B cell (primary cell): Measurements from ENCODE around the gene LAMC3. TPM values are rescaled to one million over a fixed set of nuclear protein-coding genes. Genes with fewer than 3 reads are reported as not detected.

Source experiments
- ATAC-seq: fragments of 200-7000 bp; cut with Tn5 transposase; one replicate; pipeline ENCODE4 v1.10.0; 2021; ENCODE audit warnings: low read depth, mild to moderate bottlenecking, moderate number of reproducible peaks, moderate library complexity
- CTCF ChIA-PET: fragments of 350-600 bp; sonication (Branson Sonifier 250); formaldehyde crosslinking; loops from one replicate; lab custom pipeline; 2021; ENCODE audit warnings: antibody characterized with exemption, inconsistent platforms; lab: Charles Lee
- POLR2A ChIA-PET: fragments of 350-600 bp; sonication (Branson Sonifier 250); formaldehyde crosslinking; loops from one replicate; lab custom pipeline; 2021; ENCODE audit warnings: antibody characterized with exemption; lab: Charles Lee
- DNase-seq: peaks from one replicate; pipeline ENCODE4 v3.0.0; 2013
- H2AFZ ChIP-seq: 2 replicates; pipeline ENCODE4 v1.6.1; 2012; ENCODE audit warnings: mild to moderate bottlenecking, low read depth, low read length; ENCODE audit not compliant: insufficient read depth, poor library complexity, severe bottlenecking
- H3K27ac ChIP-seq, 2 donors: 1 replicate in 1 of 2; 2 replicates in 1 of 2; pipeline ENCODE4 v1.5.1; 2012 to 2013; ENCODE audit warnings: low read length in 2 of 2, mild to moderate bottlenecking in 2 of 2, moderate library complexity in 1 of 2
- H3K27me3 ChIP-seq, 4 experiments: fragments of 200-600 bp in 1 of 4; sonication (generic) in 1 of 4; replicated peaks in 1 of 4; 1 replicate in 2 of 4; 2 replicates in 2 of 4; pipeline versions ENCODE4 v1.6.1 to v1.7.0; 2013 to 2016; ENCODE audit warnings: low read length in 3 of 4, mild to moderate bottlenecking in 2 of 4, mixed read lengths in 1 of 4, moderate library complexity in 1 of 4; ENCODE audit not compliant: insufficient read depth in 4 of 4, control insufficient read depth in 3 of 4; ENCODE audit errors: control extremely low read depth in 1 of 4
- H3K36me3 ChIP-seq, 2 experiments: replicated peaks in 1 of 2; 1 replicate in 1 of 2; 2 replicates in 1 of 2; pipeline versions ENCODE4 v1.6.1 to v1.7.1; 2013; ENCODE audit warnings: low read length in 1 of 2; ENCODE audit not compliant: insufficient read depth in 2 of 2, control insufficient read depth in 1 of 2; ENCODE audit errors: control extremely low read depth in 1 of 2, extremely low read depth in 1 of 2
- H3K4me1 ChIP-seq, 2 donors: fragments of 200-600 bp in 1 of 2; sonication (generic) in 1 of 2; 1 replicate in 1 of 2; 2 replicates in 1 of 2; pipeline versions ENCODE4 v1.5.1 to v1.6.1; 2013 to 2017; ENCODE audit warnings: low read length in 2 of 2; ENCODE audit not compliant: control insufficient read depth in 2 of 2, insufficient read depth in 2 of 2
- H3K4me2 ChIP-seq: replicated peaks from 2 replicates; pipeline ENCODE3; 2012; ENCODE audit warnings: mild to moderate bottlenecking, low read depth, low read length; ENCODE audit not compliant: poor library complexity, severe bottlenecking
- H3K4me3 ChIP-seq, 5 experiments: fragments of 200-600 bp in 1 of 5; sonication (generic) in 1 of 5; 1 replicate in 3 of 5; 2 replicates in 2 of 5; pipeline versions ENCODE4 v1.5.1 to v1.7.0; 2011 to 2016; ENCODE audit warnings: low read length in 4 of 5, mild to moderate bottlenecking in 4 of 5, low read depth in 2 of 5, control low read depth in 1 of 5, moderate library complexity in 1 of 5; ENCODE audit not compliant: insufficient read depth in 1 of 5; ENCODE audit errors: control extremely low read depth in 1 of 5, extremely low read depth in 1 of 5
- H3K79me2 ChIP-seq: fragments of 200-600 bp; sonication (generic); one replicate; pipeline ENCODE4 v1.6.0; 2016; ENCODE audit warnings: low read length; ENCODE audit not compliant: control insufficient read depth, insufficient read depth
- H3K9ac ChIP-seq: fragments of 200-600 bp; sonication (generic); 2 replicates; pipeline ENCODE4 v1.6.1; 2017; ENCODE audit warnings: mild to moderate bottlenecking, low read length, moderate library complexity
- H3K9me3 ChIP-seq, 3 donors: one replicate each; pipeline versions ENCODE4 v1.6.1 to v1.7.1; 2013; ENCODE audit warnings: low read length in 2 of 3; ENCODE audit not compliant: control insufficient read depth in 2 of 3, insufficient read depth in 1 of 3; ENCODE audit errors: control extremely low read depth in 1 of 3
- H4K20me1 ChIP-seq: 2 replicates; pipeline ENCODE4 v1.6.0; 2012; ENCODE audit warnings: mild to moderate bottlenecking, low read length; ENCODE audit not compliant: insufficient read depth, control insufficient read depth, poor library complexity, severe bottlenecking
- H3K27ac Mint-ChIP-seq: one replicate; pipeline ENCODE4 v1.8.0; 2021; ENCODE audit warnings: mixed read lengths
- H3K27me3 Mint-ChIP-seq: one replicate; pipeline ENCODE4 v1.8.0; 2021; ENCODE audit warnings: mixed read lengths
- H3K4me1 Mint-ChIP-seq: one replicate; pipeline ENCODE4 v1.8.0; 2021; ENCODE audit warnings: mixed read lengths
- H3K4me3 Mint-ChIP-seq: one replicate; pipeline ENCODE4 v1.8.0; 2021; ENCODE audit warnings: mixed read lengths
- H3K9me3 Mint-ChIP-seq: one replicate; pipeline ENCODE4 v1.8.0; 2022; ENCODE audit warnings: mixed read lengths; ENCODE audit not compliant: insufficient read depth
- CTCF ChIP-seq: fragments of 200-600 bp; IDR thresholded peaks from one replicate; pipeline ENCODE4 v1.8.0; 2022; ENCODE audit warnings: antibody characterized with exemption, mild to moderate bottlenecking
- EZH2 ChIP-seq: IDR thresholded peaks from 2 replicates; pipeline ENCODE4 v1.6.1; 2012; ENCODE audit warnings: borderline replicate concordance, low read depth, mild to moderate bottlenecking, moderate library complexity, low read length; ENCODE audit not compliant: insufficient read depth, poor library complexity, severe bottlenecking
- WGBS: methylation state at CpG from one replicate; pipeline ENCODE4 v1.1.5; 2013; ENCODE audit warnings: missing lambda C conversion rate; ENCODE audit not compliant: insufficient coverage; 5-methylcytosine and 5-hydroxymethylcytosine counted together
- intact Hi-C: fragments of 100-400 bp; cut with micrococcal nuclease; formaldehyde crosslinking; loops from one replicate; pipeline ENCODE4 v1.10.0; 2022
- polyA plus RNA-seq: library from polyadenylated mRNA; depleted of rRNA; stranded (reverse); fragments of >200 nt; gene quantifications from 2 replicates; pipeline ENCODE4 v1.2.3, GENCODE V29; 2012
- total RNA-seq, 2 donors: library from RNA; stranded (reverse); fragments of 120-200 nt in 1 of 2; gene quantifications; 1 replicate in 1 of 2; 2 replicates in 1 of 2; pipeline versions ENCODE4 v1.2.3 to v1.2.4, GENCODE V29; 2013 to 2022

Gene LAMC3
- total and polyA plus RNA-seq, 2 donors (not counting 1 experiment from before 2014, with no cell fraction given) = 0.25 to 0.45 TPM

DNA sequence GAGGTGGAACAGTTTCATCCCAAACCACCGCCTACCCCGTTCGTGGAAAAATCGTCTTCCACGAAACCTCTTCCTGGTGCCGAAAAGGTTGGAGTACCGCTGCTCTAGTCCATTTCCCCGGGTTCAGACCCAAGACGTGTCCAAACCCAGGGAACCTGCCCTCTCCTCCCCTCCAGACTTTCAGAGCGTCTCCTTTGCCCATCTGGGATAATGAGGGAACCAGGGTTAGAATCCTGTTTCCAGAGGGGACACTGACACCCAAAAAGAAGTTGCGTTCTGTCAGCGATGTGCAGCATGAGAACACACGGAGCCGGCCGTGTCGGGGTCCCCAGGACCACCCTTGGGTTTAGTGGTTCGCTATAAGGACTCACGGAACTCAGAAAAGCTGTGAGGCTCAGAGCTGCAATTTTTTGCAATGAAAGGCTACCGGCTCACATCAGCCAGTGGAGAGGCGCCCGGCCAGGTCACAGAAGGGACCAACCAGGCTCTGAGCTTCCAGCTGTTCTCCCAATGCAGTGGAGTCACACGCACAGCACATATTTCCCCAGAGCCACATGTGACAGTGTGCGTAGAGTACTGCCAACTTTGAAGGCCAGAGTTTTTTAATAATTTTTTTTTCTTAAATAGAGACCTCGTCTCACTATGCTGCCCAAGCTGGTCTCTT, 19.4 kb downstream of the LAMC3 start:
- Mint-ChIP-seq H3K9me3 (no peaks in the 10 kb centered on the region), H3K4me1 (no peaks in the 10 kb centered on the region), H3K27me3 (peaks cover 12% of the 10 kb centered on the region), H3K27ac (no peak overlapping the region), H3K4me3 (no peak overlapping the region)
- ChIA-PET POLR2A (no interaction called here), CTCF (no interaction called here)
- Histone ChIP-seq H3K9me3 (no peaks in the 10 kb centered on the region), H4K20me1 (no peaks in the 10 kb centered on the region), H3K36me3 (no peaks in the 10 kb centered on the region), H3K27ac (no peak overlapping the region), H3K4me1 (no peaks in the 10 kb centered on the region), H3K4me2 (no peak overlapping the region), H3K79me2 (no peaks in the 10 kb centered on the region), H3K4me3 (no peak overlapping the region), H2AFZ (no peak overlapping the region), H3K9ac (no peak overlapping the region), H3K27me3 (peaks cover 0 to 2% (median under 1%) of the 10 kb centered on the region in 4 experiments)
- 96% methylated on average over 24 of the region's 24 CpGs for WGBS
- no peak for ATAC-seq
- no peak for DNase-seq
- intact Hi-C loops = no loop called here
- TF ChIP-seq EZH2 (no peak), CTCF (no peak)

- H3K9ac ChIP-seq = no peak overlapping the region
- Mint-ChIP-seq H3K4me1 (no peaks in the 10 kb centered on the region), H3K27ac (no peak overlapping the region), H3K27me3 (peaks cover 14% of the 10 kb centered on the region), H3K9me3 (no peaks in the 10 kb centered on the region), H3K4me3 (no peak overlapping the region)
- no peaks in the 10 kb centered on the region for H3K9me3 ChIP-seq
- H2AFZ ChIP-seq = no peak overlapping the region
- H3K36me3 ChIP-seq = no peaks in the 10 kb centered on the region
- CTCF ChIA-PET = no interaction called here
- no peak overlapping the region for H3K27ac ChIP-seq
- peaks cover 0 to 2% (median under 1%) of the 10 kb centered on the region in 4 experiments for H3K27me3 ChIP-seq
- no peak overlapping the region for H3K4me3 ChIP-seq
- H3K4me1 ChIP-seq = no peaks in the 10 kb centered on the region
- H3K79me2 ChIP-seq = no peaks in the 10 kb centered on the region
- no peaks in the 10 kb centered on the region for H4K20me1 ChIP-seq
- ATAC-seq (no peak), DNase-seq (no peak)
- 86% methylated on average over 12 of the region's 14 CpGs for WGBS
- TF ChIP-seq EZH2 = no peak
- no peak for TF ChIP-seq CTCF
- intact Hi-C loops = no loop called here
- POLR2A ChIA-PET = no interaction called here
- H3K4me2 ChIP-seq = no peak overlapping the region
Measured at GRCh38 chr9:131028931-131029573, 20.1 kb downstream of the LAMC3 start.
